T-helper 2 cell (primary cell): ENCODE data around the gene EFCAB12.

Source experiments
- DNase-seq, 5 experiments: peaks; one replicate each; pipeline versions ENCODE4 v3.0.0 to v3.0.0-alpha.2; 2012 to 2022
- total RNA-seq, 2 donors: gene quantifications; one replicate each; lab custom pipeline; 2026; lab: John Stamatoyannopoulos, UW

EFCAB12 gene
- total RNA-seq: 1.5 to 5.3 reads per million in 2 donors

DNA sequence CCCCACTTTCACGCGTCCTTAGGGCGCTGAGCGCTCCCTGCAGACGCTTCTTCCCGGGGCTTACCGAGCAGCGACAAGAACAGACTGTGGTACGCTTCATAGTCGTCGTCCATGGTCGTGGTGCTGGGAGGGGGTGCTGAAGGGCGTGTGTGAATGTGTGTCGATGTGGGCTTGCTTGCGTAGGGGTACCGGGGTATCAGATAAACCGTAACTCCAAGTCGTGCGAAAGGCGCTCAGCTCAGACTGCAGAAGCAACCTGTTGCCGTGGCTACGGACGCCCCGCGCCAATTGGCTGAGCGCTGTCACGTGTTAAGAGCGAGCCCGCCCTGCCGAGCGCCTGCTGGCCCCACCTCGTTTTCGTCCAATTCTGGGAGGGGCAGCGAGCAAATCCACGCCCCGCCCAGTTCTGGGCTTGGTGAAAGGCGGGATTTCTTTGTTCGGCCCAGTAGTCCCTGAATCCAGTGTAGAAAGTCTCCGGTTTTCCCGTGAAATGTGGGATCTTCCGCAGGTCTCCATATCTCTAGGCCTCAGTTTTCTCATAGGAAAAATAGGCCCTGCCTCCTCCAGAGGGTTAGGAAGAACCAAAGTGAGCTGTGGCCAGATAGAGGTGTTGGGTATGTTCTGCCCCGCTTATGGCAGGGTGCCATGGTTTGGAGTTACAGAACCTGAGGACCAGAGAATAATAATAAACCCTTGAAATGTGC, at the start of gene EFCAB12:
TSS of gene EFCAB12 (minus strand) at position 261 of the 704 bp plus-strand sequence. CDS start at position 113, 148 bp downstream.
- DNase-seq: peak; percentile 75 to 89 (median 84)

DNA sequence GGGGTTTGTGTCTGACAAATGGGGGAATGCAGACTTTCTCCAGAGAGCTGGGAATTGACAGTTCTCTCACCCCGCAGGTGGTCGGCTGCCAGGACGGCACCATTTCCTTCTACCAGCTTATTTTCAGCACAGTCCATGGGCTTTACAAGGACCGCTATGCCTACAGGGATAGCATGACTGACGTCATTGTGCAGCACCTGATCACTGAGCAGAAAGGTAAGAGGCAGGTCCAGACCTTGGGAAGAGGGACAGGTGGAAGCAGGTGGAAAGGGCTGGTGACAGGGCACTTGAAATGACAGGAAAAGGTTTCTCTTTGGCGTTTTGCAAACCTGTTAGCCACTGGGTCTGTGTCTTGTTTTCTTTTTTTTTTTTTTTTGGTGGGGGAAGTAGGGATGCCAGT, 48.1 kb upstream of the EFCAB12 start:
- DNase-seq: no peak

DNA sequence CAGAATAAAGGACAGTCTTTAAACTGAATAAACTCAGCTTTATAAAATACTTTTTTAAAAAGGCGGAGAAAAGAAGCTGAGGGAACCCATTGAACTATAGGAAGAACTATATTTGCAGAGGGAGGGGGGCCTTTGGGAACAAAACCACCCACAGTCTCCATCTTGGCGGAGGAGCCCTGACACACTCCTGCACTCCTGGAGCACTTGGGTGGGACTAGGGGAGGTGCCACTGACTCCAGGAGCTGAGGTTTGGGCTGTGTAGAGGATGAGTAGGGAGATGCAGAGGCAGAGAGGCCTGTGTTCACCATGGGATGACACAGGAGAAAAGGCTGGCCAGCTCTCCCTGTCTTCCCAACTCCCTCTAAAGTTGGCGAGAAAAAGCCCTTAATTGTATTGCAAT, 47.4 kb upstream of the EFCAB12 start:
- no peak for DNase-seq

DNA sequence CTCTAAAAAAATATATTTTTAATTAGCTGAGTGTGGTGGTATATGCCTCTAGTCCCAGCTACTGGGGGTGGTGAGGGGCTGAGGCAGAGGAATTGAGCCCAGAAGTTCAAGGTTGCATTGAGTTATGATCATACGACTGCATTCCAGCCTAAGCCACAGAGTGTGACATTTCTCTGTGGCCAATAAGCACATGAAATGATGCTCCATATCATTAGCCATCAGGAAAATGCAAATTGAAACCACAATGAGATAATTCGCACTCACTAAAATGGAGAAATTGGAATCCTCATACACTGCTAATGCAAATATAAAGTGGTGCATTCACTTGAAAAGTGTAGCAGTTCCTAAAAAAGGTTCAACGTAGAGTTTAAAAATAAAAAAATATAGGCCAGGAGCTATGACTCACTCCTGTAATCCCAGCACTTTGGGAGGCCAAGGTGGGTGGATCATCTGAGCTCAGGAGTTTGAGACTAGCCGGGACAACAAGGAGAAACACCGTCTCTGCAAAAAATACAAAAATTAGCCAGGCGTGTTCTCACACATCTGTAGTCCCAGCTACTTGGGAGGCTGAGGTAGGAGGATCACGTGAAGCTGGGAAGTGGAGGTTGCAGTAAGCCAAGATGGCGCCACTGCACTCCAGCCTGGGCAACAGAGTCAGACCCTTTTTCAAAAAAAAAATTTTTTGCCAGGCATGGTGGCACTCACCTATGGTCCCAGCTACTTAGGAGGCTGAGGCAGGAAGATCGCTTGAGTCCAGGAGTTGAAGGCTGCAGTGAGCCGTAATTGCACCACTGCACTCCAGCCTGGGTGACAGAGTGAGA, 46.8 kb upstream of the EFCAB12 start:
- no peak for DNase-seq

DNA sequence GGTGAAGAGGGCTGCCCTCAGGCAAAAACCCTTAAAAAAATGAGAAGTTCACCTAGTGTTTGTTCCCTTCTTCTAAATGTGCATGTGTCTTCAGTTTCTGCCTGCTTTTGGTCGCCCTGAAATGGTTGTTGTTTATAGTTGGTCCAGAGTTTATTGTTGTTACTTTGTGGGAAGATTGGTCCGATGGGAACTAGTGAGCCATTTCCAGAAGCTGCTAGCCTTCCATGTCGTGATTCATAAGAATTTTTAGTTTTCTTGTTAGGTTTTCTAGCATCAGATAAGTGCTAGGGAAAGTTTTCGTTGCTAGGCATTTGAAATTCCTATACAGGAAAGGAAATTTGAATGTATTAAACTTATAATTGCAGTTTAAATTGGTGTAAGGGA, 45.3 kb upstream of the EFCAB12 start:
- DNase-seq: no peak

DNA sequence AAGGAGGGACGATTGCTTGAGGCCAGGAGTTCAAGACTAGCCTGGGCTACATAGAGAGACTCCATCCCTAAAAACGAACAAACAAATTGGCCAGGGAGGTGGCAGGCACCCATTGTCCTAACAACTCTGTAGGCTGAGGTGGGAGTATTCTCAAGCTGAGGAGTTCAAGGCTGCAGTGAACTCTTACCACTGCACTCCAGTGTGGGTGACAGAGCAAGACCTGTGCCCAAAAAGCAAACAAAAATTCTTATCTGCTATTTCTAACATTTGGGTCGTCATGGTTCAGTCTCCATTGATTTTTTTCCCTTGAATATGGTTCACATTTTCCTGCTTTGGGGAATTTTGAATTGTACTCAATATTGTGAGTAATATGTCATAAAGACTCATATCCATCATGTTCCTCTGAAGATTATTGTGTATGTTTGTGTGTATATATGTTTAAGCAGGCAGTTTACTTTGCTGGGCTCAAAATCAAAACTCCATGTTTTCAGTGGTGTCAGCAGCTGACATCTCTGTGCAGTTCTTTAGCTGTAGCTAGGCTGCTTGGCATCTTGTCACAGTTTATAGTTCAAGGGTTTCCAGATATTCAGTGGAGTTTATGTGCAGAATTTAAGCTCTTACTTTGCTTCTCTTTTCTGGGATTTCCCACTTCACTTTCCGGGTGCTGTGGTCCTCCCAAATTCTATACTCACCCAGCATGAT, 44.8 kb upstream of the EFCAB12 start:
- no peak for DNase-seq

DNA sequence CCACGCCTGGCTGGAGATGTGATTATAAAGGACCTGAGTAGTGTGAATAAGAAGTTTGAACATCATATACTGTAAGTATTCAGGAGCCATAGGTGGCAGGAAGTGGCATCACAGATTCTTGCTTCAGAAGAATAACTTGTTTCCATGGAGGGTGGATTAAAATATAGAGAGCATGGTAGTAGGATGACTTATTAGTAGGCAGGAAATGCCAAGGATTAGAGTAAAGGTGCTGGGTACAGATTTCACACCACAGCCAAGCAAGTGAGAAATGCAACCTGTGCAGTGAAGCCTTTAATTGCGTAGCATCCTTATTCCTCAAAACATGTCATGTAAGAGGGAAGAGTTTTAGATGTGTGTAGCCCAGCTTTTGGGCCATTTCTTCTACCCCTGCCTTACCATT, 42.4 kb upstream of the EFCAB12 start:
- no peak for DNase-seq

DNA sequence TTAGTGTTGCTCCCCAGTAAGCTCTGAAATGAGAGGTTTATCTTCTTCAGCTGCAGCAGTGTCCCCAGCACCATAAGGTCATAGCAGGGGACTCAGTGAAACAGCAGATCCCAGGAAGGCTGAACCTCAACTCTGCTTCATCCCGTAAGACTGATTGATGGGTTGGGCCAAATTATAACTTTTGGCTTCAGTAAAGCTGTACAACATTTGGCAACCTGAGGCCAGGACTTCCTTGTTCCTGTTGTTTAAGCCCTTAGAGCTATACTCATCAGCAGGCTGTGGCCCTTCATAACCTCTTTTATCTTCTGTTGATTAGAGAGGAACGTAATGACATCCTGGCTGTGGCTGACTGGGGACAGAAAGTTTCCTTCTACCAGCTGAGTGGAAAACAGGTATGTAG, 40.6 kb upstream of the EFCAB12 start:
- peak in 1 of 5 experiments; percentile 18 for DNase-seq

DNA sequence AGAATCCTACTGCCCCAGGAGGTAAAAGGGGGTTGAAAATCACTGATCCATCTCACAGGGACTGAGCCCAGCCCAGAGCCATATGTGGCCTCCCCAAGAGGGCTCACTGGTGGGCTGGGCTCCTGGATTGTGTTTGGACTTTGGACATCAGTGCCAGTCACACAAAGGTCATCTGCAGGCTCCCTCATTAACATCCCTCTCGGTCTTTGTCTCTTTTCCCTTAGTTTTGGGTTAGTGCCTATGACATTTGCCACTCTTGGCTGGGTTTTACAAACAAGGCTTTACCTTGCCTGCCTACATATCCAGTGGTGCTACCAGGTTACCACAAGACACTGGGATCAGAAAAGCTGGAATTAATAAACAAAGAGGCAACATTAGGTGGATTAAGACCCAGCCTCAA, 39.5 kb upstream of the EFCAB12 start:
- no peak for DNase-seq

DNA sequence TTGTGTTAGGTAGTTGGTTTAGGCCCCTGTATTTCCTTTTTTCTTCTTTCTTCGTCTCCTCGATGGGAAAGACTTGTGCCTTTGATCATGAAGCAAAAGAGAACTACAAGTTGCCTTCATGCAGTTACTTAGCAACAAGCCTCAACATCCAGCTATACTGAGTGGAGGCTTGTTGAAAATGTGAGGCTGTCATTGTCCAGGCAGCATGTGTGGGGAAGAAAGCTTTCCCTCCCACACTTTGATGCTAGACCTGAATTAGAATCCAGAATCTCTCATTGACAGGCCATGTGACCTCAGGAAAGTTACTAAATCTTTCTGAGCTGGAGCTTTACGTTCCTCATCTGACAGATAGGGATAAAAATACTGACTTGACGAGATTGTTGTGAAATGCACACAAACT, 35.3 kb upstream of the EFCAB12 start:
- DNase-seq: no peak

DNA sequence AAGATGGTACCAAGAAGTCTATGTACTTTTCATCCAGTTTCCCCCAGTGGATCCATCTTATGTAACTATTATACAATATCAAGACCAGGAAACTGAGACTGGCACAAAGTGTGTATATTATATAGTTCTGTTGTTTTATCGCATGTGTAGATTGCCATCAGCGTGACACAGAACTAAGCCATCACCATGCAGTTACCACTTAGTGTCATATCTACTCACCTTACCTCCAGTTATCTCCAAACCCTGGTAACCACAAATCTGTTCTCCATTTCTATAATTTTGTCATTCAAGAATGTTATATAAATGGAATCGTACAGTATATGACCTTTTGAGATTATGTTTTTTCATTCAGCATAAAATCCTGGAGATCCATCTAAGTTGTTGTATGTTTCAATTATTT, 34.7 kb upstream of the EFCAB12 start:
- DNase-seq: peak in 1 of 5 experiments; percentile 58

DNA sequence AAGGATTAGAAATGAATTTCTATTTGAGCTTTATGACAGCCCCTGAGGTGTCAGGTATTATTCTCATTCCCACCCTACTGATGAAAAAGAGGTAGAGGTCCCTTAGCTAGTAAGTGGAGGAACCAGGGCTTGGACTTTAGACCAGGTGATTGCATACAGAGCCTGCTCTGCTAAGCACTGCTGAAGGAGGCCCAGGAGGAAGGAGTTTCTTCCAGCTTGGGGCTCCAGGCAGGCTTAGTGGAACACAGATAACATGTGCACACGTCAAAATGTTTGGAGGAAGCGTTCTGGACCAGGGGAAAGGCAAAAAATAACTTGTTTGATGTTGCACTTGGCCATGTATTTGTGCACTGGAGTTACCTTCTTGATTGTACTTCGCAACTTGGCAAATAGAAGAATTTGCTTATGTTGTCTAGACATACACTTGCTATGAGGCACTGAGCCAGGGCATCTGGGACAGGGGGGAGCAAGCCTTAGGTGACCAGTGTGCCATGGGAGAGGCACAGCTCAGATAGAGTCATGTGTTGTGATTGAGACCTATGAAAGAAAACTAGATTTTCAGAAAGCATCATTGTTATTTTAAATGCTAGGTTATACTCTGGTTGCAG, 34.0 kb upstream of the EFCAB12 start:
- DNase-seq: no peak

DNA sequence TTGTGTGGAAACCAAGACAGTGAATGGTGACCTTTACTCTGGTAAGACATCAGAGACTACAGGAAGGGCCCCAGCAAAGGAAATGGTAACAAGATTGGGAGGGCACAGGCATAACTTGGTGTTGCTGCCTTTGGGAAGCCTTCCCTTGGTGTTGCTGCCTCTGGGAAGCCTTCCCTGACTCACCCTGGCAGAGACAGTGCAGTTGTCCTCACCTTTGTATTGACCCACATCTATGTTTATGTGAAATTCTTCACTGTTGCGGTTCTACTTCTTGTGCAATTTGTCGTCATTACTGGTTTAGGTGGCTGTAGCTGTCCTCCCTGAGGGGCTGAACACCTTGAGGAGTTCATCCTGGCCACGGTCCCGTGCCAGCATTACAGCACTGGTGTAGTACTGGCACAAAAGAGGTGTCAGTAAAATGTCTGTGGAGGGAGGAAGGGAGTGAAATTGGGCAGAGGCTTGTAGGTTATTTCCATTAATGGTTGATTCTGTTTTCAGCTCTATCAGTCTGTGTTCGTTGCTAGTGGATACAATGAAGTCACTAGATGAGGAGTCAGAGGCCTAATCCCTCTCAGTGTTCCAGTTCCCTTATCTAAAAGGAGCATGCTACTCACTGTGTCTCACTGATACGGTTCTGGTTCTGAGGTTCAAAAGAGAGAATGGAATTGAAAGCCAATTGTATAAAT, 33.2 kb upstream of the EFCAB12 start:
- DNase-seq: no peak

DNA sequence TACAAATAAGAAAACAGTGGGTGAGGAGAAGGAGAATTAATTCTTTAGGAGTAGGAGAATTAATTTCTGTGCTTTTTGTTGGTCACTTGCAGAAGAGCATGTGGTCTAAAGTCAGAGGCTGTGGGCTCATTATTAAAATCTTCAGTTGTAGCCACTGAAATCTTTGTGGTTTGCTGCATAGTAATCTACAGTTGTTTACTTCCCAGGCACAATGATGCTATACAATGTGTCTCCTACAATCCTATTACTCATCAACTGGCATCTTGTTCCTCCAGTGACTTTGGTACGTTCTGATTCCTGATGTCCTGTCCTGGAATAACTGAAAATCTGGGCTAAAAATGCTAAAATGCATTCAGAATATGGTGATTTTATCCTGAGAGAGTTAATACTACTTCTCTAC, 32.6 kb upstream of the EFCAB12 start:
- DNase-seq: peak in 1 of 5 experiments; percentile 20

DNA sequence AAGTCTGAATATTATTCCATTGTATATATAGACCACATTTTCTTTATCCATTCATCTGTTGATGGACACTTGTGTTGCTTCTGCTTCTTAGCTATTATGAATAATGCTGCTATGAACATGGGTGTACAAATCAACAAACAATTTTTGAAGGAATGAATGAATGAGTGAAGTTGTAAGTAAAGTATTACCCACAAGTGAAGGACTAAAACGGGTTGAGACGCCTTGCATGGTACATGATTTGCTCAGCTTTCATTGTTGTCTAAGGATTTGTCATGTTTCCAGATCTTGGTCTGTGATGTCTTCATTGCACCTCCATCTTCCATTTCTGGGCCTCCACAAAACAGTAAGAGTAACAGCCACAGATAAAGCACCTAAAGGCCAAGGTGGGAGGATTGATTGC, 32.1 kb upstream of the EFCAB12 start:
- no peak for DNase-seq

DNA sequence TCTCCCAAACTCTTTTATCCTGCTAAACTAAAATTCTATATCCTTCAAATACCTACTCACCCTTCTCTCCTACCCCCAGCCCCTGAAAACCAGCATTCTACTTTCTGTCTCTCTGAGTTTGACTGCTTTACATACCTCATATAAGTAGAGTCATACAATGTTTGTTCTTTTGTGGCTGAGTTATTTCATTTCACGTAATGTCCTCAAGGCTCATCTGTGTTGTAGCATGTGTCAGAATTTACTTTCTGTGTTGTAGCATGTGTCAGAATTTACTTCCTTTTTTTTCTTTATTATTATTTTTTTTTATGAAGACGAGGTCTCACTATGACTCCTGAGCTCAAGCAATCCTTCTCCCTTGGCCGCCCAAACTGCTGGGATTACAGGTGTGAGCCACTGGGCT, 31.7 kb upstream of the EFCAB12 start:
- DNase-seq: no peak

DNA sequence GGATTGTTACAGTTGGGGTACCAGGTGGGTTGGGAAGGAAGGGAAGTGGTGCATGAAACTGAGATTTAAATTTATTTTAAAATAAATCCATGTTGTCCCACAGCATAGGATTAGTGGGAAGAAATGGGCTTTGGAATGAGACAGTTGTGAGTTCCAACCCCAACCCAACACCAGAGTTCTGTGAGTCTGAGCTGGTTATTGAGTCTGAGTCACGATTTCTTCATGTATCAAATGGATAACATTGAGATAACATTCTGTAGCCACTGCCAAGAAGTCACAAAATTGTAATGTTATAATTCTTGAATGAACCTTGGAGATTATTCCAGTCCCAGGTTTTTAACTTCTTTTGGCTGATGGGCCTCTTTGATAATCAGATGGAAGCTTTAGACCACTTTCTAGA, 25.3 kb upstream of the EFCAB12 start:
- DNase-seq: no peak

DNA sequence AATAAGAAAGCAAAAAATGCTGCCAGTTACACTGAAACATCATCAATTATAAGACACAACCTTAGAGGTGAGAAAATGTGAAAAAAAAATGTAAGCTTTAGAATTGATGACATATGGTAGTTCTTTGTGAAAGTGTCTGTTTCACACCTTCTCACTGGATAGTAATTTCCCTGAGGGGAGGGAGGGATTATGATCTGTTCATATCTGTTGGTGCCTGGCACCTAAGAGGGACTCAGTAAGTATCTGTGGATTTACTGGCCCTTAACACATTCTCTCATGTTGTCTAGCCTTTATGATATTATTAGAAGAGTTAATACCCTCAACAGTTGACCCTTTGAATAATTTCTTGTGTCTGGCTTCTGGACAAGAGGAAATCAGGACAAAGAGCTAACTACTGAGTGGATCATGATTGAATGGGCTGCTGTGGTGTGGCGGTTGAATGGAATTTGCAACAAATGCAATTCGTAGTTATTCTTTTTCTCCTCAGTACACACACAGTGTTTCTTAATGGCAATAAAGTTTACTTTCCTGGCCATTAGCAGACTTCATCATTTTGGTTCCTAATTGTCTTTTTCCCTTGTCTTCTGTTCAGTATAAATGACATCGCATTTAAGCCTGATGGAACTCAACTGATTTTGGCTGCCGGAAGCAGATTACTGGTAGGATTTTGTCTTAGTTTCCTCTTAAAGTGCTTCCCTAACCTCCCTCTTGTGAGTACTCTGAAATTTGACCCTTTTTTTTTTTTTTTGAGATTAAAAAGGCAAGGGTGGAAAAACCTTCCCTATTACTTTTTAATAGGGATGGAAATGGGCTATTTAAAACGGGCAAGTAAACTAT, 21.1 kb upstream of the EFCAB12 start:
- no peak for DNase-seq

DNA sequence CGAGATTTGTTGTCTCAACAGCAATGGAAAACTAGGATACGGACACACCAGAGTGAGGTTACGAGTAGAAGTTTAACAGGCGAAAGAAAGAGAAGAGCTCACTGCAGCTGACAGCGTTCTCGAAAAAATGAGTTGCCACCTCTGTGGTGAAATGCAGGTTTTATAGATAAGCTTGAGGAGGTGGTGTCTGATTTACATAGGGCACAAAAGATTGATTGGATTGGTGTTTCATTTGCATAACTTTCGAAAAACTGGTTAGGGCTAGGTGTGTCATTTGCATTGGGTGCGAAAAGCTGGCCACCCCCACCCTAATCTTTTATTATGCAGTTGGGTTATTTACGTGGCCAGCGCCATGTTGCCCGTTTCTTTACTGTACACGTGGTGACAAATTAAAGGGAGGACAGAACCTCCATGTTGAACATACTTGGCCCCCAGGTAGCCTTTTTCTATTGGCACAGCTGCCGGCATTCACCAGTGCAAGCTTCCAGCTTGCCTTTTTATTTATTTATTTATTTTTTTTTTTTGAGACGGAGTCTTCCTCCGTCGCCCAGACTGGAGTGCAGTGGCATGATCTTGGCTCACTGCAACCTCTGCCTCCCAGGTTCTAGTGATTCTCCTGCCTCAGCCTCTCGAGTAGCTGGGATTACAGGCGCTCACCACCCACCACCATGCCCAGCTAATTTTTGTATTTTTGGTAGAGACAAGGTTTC, 19.9 kb upstream of the EFCAB12 start:
- DNase-seq: no peak

DNA sequence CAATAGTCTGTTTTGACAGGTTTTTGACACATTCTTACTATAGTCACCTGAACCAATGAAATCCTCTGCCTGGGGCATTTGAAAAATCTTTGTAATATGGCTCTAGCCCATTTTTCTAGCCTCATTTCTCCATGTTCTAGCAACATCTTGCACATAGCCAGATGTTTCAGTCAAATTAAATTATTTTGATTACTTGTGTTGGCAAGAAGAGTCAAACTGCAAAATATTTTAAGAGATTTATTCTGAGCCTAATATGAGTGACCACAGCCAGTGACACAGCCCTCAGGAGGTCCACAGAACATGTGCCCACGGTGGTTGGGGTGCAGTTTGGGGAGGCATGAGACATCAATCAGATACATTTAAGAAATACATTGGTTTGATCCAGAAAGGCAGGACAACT, 18.5 kb upstream of the EFCAB12 start:
- no peak for DNase-seq

DNA sequence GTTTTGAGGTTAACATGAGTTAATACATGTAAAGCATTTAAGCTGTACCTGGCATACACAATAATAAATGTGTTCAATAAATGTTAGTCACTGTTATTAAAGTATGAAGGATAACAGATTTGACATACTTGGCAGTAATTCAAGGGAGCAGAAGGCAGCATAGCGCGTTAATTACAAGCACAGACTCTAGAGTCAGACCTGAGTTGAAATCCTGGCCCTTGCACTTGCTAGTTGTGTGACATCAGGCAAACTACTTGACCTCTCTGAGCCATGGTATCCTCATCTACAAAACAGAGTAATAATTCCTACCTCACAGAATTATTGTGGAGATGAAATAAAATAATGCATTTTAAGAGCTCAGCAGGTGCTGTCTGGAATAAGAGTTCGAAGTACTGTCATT, 17.0 kb upstream of the EFCAB12 start:
- DNase-seq: no peak
